RWPE1 (cell line): Measurements from ENCODE around the gene PKNOX2.
A peak's percentile ranks its signal among the peaks of the same experiment; 100 is the strongest.

Experiments
- CTCF ChIA-PET: fragments of 350-600 bp; sonication (Branson Sonifier 250); formaldehyde crosslinking; extraction: SDS; loops from one replicate; lab custom pipeline; 2021; lab: Yijun Ruan, JAX
- POLR2A ChIA-PET: fragments of 400-600 bp; formaldehyde crosslinking; extraction: SDS; loops from one replicate; lab custom pipeline; 2020; ENCODE audit warnings: antibody characterized with exemption; ENCODE audit not compliant: low non-redundant PET; lab: Yijun Ruan, JAX
- DNase-seq: peaks from one replicate; pipeline ENCODE4 v3.0.0; 2012; ENCODE audit warnings: low spot score
- H3K27ac ChIP-seq: fragments of 450-650 bp; 2 replicates; pipeline ENCODE4 v1.5.1; 2017
- TF ChIP-seq, protein P1 (sequence below): fragments of 450-650 bp; conservative IDR thresholded peaks from 2 replicates; pipeline ENCODE4 v1.5.1; 2017; ENCODE audit warnings: low read depth, mild to moderate bottlenecking

Gene PKNOX2

DNA sequence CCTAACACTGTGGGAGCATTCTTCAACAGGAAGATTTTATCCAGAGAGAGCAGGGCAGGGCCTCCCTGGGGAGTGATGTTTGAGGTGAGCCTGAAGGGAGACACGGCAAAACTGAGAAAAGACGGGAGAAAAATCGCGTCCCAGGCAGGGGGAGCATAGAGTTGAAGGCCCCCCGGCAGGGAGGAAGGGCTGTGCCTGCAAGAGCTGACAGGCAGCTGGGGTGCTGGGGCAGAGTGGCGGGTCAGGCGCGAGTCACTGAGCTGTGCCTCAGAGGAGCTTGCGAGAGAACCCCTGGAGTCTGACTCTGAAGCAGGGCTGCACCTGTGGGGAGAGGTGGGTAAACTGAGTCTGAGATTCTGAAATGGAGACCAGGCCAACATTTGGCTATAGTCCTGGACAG is 14.8 kb downstream of the PKNOX2 start:
- CTCF ChIA-PET, result no interaction called here
- POLR2A ChIA-PET, result no interaction called here
- TF ChIP-seq, protein P1, sequence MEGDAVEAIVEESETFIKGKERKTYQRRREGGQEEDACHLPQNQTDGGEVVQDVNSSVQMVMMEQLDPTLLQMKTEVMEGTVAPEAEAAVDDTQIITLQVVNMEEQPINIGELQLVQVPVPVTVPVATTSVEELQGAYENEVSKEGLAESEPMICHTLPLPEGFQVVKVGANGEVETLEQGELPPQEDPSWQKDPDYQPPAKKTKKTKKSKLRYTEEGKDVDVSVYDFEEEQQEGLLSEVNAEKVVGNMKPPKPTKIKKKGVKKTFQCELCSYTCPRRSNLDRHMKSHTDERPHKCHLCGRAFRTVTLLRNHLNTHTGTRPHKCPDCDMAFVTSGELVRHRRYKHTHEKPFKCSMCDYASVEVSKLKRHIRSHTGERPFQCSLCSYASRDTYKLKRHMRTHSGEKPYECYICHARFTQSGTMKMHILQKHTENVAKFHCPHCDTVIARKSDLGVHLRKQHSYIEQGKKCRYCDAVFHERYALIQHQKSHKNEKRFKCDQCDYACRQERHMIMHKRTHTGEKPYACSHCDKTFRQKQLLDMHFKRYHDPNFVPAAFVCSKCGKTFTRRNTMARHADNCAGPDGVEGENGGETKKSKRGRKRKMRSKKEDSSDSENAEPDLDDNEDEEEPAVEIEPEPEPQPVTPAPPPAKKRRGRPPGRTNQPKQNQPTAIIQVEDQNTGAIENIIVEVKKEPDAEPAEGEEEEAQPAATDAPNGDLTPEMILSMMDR, result no peak
- no peak overlapping the region for H3K27ac ChIP-seq
- DNase-seq, result no peak

DNA sequence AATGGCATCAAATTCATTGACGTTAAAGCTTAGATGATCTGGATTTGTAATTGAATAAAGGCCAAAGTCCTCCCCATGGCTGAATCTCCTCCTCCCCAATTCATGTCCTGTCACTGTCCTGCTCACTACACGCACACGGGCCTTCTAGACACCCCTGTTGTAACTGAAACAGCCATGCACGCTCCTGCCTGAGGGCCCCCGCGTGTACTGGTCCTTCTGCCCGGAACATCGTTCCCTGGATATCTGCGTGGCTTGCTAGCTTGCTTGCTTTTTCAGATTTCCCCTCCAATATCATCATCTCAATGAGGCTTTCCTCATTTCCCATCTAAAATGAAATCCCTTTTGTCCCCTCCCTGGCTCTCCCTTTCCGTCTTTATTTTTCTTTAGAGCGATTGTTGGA is 15.3 kb downstream of the PKNOX2 start:
- DNase-seq, result no peak
- TF ChIP-seq, protein P1, result no peak
- POLR2A ChIA-PET, result no interaction called here
- no peak overlapping the region for H3K27ac ChIP-seq
- CTCF ChIA-PET, result no interaction called here

- CTCF ChIA-PET, result no interaction called here
- TF ChIP-seq, protein P1, result no peak
- no peak for DNase-seq
- POLR2A ChIA-PET, result no interaction called here
- no peak overlapping the region for H3K27ac ChIP-seq
Measured at GRCh38 chr11:125180413-125181305, 16.1 kb downstream of the PKNOX2 start.

DNA sequence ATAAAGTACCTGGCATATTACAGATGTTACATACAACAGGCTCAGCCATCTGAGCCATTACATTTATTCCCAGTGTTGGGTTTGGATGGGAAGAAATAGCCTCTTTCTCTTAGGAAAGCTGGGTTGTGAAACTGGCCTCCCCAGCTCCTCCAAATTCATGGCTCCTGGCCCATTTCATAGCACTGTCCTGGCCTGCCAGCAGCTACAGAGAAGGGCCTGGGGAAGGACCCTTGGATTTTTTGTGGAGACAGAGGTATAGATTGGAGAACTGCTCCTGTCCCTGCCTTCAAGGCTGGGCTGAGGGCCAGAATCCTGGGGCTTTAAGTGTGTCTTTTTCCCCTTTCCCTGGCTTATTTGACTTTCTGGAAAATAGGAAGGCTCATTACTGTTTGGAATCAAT is 18.0 kb downstream of the PKNOX2 start:
- ChIA-PET POLR2A (no interaction called here), CTCF (no interaction called here)
- TF ChIP-seq, protein P1, result no peak
- H3K27ac ChIP-seq, result no peak overlapping the region
- DNase-seq, result no peak

GRCh38 chr11:125183641-125184040 is 19.1 kb downstream of the PKNOX2 start:
- ChIA-PET POLR2A (no interaction called here), CTCF (no interaction called here)
- no peak for DNase-seq
- no peak overlapping the region for H3K27ac ChIP-seq
- TF ChIP-seq, protein P1, result no peak

DNA sequence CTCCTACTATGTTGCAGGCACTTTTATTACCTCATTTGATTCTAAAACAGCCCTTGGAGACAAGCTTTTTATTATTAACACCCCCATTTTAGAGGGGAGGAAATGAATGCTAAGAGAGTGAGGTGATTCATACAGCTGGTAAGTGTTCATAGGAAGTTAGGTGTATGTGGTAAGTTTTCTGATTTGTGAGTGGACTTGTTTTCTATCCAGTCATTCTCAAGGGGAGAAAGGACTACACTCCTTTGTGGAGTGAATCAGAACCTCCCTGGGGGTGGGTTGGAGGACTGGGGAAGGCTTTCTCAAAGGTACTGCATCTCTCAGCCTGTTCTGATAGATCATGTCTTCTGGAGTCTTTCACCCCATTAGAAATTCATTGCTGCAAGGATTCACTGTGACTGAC is 23.5 kb downstream of the PKNOX2 start:
- TF ChIP-seq, protein P1, result no peak
- ChIA-PET CTCF (interaction anchor here (0.7 kb wide), 1 partner anchor 459 kb away, joined by 3 read pairs; no protein-coding TSS in a partner anchor), POLR2A (no interaction called here)
- DNase-seq, result peak; percentile 5
- H3K27ac ChIP-seq, result no peak overlapping the region
